ENCODE data around the gene SMAD4.
"Not testable (repeated sequence)": the region's sequence is repeated elsewhere in the genome, so short reads cannot be mapped to it uniquely, and the experiment has no call there.

SMAD4 gene

GRCh38 chr18:51070545-51070944, 40.5 kb downstream of the SMAD4 start:
- DNase-seq: peak; percentile 91

GRCh38 chr18:51072586-51073313, 42.7 kb downstream of the SMAD4 start:
- DNase-seq: no peak

- no peak for DNase-seq
Observed at GRCh38 chr18:51074605-51075004, 44.6 kb downstream of the SMAD4 start.

GRCh38 chr18:51076503-51076902, 46.5 kb downstream of the SMAD4 start:
- DNase-seq: no peak

GRCh38 chr18:51077217-51077616, 47.2 kb downstream of the SMAD4 start:
- peak; percentile 13 for DNase-seq

GRCh38 chr18:51078026-51078425, 48.0 kb downstream of the SMAD4 start:
- DNase-seq: no peak

GRCh38 chr18:51082571-51083267, 52.7 kb downstream of the SMAD4 start:
- DNase-seq: no peak

- no peak for DNase-seq
Observed at GRCh38 chr18:51083398-51083797, 53.4 kb downstream of the SMAD4 start.

GRCh38 chr18:51088410-51088809, 58.4 kb downstream of the SMAD4 start:
- no peak for DNase-seq

GRCh38 chr18:51089691-51090090, 59.7 kb downstream of the SMAD4 start:
- no peak for DNase-seq

- no peak for DNase-seq
Observed at GRCh38 chr18:51091270-51091669, 61.3 kb downstream of the SMAD4 start.

- no peak for DNase-seq
Observed at GRCh38 chr18:51092117-51092516, 62.1 kb downstream of the SMAD4 start.

- DNase-seq: not testable (repeated sequence)
Observed at GRCh38 chr18:51092967-51093366, 63.0 kb downstream of the SMAD4 start.

GRCh38 chr18:51097021-51097822, 67.2 kb downstream of the SMAD4 start:
- DNase-seq: no peak

GRCh38 chr18:51098082-51098481, 68.1 kb downstream of the SMAD4 start:
- DNase-seq: no peak

GRCh38 chr18:51098513-51098912, 68.5 kb downstream of the SMAD4 start:
- no peak for DNase-seq

GRCh38 chr18:51100385-51101120, 70.5 kb downstream of the SMAD4 start:
- DNase-seq: no peak

- DNase-seq: no peak
Observed at GRCh38 chr18:51107082-51107481, 77.1 kb downstream of the SMAD4 start.

GRCh38 chr18:51107598-51108305, 77.7 kb downstream of the SMAD4 start:
- no peak for DNase-seq

GRCh38 chr18:51108330-51108729, 78.3 kb downstream of the SMAD4 start:
- no peak for DNase-seq

GRCh38 chr18:51110073-51110797, 80.2 kb downstream of the SMAD4 start:
- peak; percentile 41 for DNase-seq

Data from fibroblast of skin of back (primary cell).